Neural progenitor cell (in vitro differentiated cells): ENCODE measurements around the gene MYH9.

ENCODE experiments used
- EZH2 ChIP-seq: fragments of 200-600 bp; sonication (generic); IDR thresholded peaks from 2 replicates; pipeline ENCODE4 v1.6.1; 2017; ENCODE audit warnings: antibody characterized with exemption, mild to moderate bottlenecking, moderate library complexity
- EZH2phosphoT487 ChIP-seq: fragments of 200-600 bp; sonication (generic); IDR thresholded peaks from 2 replicates; pipeline ENCODE4 v1.6.1; 2017; ENCODE audit warnings: antibody characterized with exemption
- TF ChIP-seq, protein P1 (sequence below): fragments of 200-600 bp; sonication (generic); IDR thresholded peaks from 2 replicates; pipeline ENCODE4 v1.5.1; 2017; ENCODE audit warnings: antibody characterized with exemption, mild to moderate bottlenecking

DNA sequence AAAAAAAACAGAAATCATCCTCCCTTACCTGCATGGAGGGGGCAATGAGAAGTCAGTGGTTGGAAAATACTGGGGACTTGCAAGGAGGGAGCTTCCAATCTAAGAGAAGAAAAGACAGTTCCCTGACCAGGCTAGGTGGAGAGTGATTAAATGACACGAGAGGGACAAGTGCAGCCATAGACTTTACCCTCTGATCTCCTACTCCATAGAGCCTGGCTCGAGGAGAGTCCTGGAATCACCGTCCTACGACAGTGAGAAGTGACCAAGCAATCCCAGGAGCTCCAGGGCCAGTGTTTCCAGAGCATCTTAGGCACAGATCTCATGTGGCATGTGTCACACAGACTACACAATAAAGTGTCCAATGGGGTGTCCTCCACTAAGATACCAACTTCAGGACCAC lies 25.7 kb downstream of the MYH9 start:
- TF ChIP-seq, protein P1, sequence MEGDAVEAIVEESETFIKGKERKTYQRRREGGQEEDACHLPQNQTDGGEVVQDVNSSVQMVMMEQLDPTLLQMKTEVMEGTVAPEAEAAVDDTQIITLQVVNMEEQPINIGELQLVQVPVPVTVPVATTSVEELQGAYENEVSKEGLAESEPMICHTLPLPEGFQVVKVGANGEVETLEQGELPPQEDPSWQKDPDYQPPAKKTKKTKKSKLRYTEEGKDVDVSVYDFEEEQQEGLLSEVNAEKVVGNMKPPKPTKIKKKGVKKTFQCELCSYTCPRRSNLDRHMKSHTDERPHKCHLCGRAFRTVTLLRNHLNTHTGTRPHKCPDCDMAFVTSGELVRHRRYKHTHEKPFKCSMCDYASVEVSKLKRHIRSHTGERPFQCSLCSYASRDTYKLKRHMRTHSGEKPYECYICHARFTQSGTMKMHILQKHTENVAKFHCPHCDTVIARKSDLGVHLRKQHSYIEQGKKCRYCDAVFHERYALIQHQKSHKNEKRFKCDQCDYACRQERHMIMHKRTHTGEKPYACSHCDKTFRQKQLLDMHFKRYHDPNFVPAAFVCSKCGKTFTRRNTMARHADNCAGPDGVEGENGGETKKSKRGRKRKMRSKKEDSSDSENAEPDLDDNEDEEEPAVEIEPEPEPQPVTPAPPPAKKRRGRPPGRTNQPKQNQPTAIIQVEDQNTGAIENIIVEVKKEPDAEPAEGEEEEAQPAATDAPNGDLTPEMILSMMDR, result no peak
- TF ChIP-seq EZH2 (no peak), EZH2phosphoT487 (no peak)
